Prostate gland (tissue), 2 donors: Measurements from ENCODE around the gene BABAM2. TPM values are rescaled to one million over a fixed set of nuclear protein-coding genes. Genes with fewer than 3 reads are reported as not detected.

Experiments used
- DNase-seq: peaks from one replicate; pipeline ENCODE4 v3.0.0-alpha.2; 2019; ENCODE audit warnings: low spot score
- H3K27ac ChIP-seq, 2 donors: fragments of 200-600 bp; sonication (generic); 2 replicates each; pipeline ENCODE4 v1.5.1; 2017 to 2019
- H3K27me3 ChIP-seq: fragments of 200-600 bp; sonication (generic); replicated peaks from 2 replicates; pipeline ENCODE4 v1.5.1; 2019; ENCODE audit not compliant: insufficient read depth
- H3K36me3 ChIP-seq, 2 donors: fragments of 200-600 bp; sonication (generic); 1 replicate in 1 of 2; 2 replicates in 1 of 2; pipeline versions ENCODE4 v1.5.1 to v1.8.1; 2017 to 2019
- H3K4me1 ChIP-seq: fragments of 200-600 bp; sonication (generic); replicated peaks from 2 replicates; pipeline ENCODE4 v1.5.1; 2019
- H3K4me3 ChIP-seq, 2 donors: fragments of 200-600 bp; sonication (generic); 2 replicates each; pipeline ENCODE4 v1.5.1; 2017 to 2019
- H3K9me3 ChIP-seq: fragments of 200-600 bp; sonication (generic); 2 replicates; pipeline ENCODE4 v1.5.1; 2017
- CTCF ChIP-seq, 4 experiments: fragments of 200-600 bp in 2 of 4; fragments of 450-650 bp in 2 of 4; sonication (generic) in 2 of 4; IDR thresholded peaks; 1 replicate in 3 of 4; 2 replicates in 1 of 4; pipeline ENCODE4 v1.5.1; 2016 to 2019; ENCODE audit warnings: antibody characterized with exemption in 4 of 4, mild to moderate bottlenecking in 2 of 4, moderate library complexity in 2 of 4
- POLR2A ChIP-seq: fragments of 450-650 bp; IDR thresholded peaks from one replicate; pipeline ENCODE4 v1.6.1; 2016; ENCODE audit warnings: antibody characterized with exemption, mild to moderate bottlenecking
- POLR2AphosphoS5 ChIP-seq: sonication (generic); formaldehyde crosslinking; IDR thresholded peaks from one replicate; pipeline ENCODE4 v1.6.1; 2017; ENCODE audit warnings: antibody characterized with exemption
- WGBS: methylation state at CpG from one replicate; pipeline ENCODE4 v1.1.5; 2018; 5-methylcytosine and 5-hydroxymethylcytosine counted together
- intact Hi-C: fragments of 100-400 bp; cut with DNase I; formaldehyde crosslinking; loops from one replicate; pipeline ENCODE4 v1.14.2; 2022
- total RNA-seq, 2 donors: library from RNA; depleted of rRNA; stranded (reverse); fragments of >200 nt; gene quantifications; one replicate each; pipeline ENCODE4 v1.1.0, GENCODE V29; 2016

The BABAM2 gene
- total RNA-seq, 2 donors from 2014 or later = 35.8 to 37.3 TPM

GRCh38 chr2:28354920-28355520, 464.5 kb downstream of the BABAM2 start:
- 94% methylated on average over 10 of the region's 10 CpGs for WGBS
- peak overlapping the region; percentile 67 to 72 for H3K27ac ChIP-seq
- no peaks in the 10 kb centered on the region for H3K36me3 ChIP-seq
- no peak for DNase-seq
- intact Hi-C loops = no loop called here
- H3K9me3 ChIP-seq = no peaks in the 10 kb centered on the region
- no peak overlapping the region for H3K4me3 ChIP-seq
- peaks cover 12% of the 10 kb centered on the region for H3K4me1 ChIP-seq
- no peak for TF ChIP-seq POLR2A
- no peak for TF ChIP-seq POLR2AphosphoS5
- TF ChIP-seq CTCF (IDR thresholded peaks at IDR 0.05) = no peak
- H3K27me3 ChIP-seq = no peaks in the 10 kb centered on the region

GRCh38 chr2:28355521-28356094, 465.1 kb downstream of the BABAM2 start:
- intact Hi-C loops = no loop called here
- 91% methylated on average over 6 of the region's 6 CpGs for WGBS
- Histone ChIP-seq H3K4me3 (no peak overlapping the region), H3K36me3 (no peaks in the 10 kb centered on the region), H3K4me1 (peaks cover 12% of the 10 kb centered on the region), H3K27ac (peak overlapping the region; percentile 67 to 72), H3K9me3 (no peaks in the 10 kb centered on the region), H3K27me3 (no peaks in the 10 kb centered on the region)
- TF ChIP-seq CTCF (IDR thresholded peaks at IDR 0.05) (no peak), POLR2AphosphoS5 (no peak), POLR2A (no peak)
- no peak for DNase-seq

- peaks cover 12% of the 10 kb centered on the region for H3K4me1 ChIP-seq
- no peaks in the 10 kb centered on the region for H3K9me3 ChIP-seq
- no peak overlapping the region for H3K4me3 ChIP-seq
- H3K27ac ChIP-seq = peak overlapping the region; percentile 67 to 72
- H3K27me3 ChIP-seq = no peaks in the 10 kb centered on the region
- intact Hi-C loops = no loop called here
- WGBS = 17% methylated on average over 14 of the region's 17 CpGs
- DNase-seq = peak; percentile 85
- no peaks in the 10 kb centered on the region for H3K36me3 ChIP-seq
- peak; percentile 80 for TF ChIP-seq POLR2AphosphoS5
- peak; percentile 47 for TF ChIP-seq POLR2A
- no peak for TF ChIP-seq CTCF (IDR thresholded peaks at IDR 0.05)
These were observed 465.8 kb downstream of the BABAM2 start for GRCh38 chr2:28356095-28356911.

GRCh38 chr2:28357055-28357454, 466.5 kb downstream of the BABAM2 start:
- WGBS = 82% methylated on average over 5 of the region's 5 CpGs
- no peaks in the 10 kb centered on the region for H3K27me3 ChIP-seq
- DNase-seq = no peak
- no peaks in the 10 kb centered on the region for H3K36me3 ChIP-seq
- H3K4me1 ChIP-seq = peaks cover 12% of the 10 kb centered on the region
- no peak for TF ChIP-seq CTCF (IDR thresholded peaks at IDR 0.05)
- no peak for TF ChIP-seq POLR2A
- no peak for TF ChIP-seq POLR2AphosphoS5
- no peak overlapping the region for H3K4me3 ChIP-seq
- no peaks in the 10 kb centered on the region for H3K9me3 ChIP-seq
- intact Hi-C loops = no loop called here
- peak overlapping the region; percentile 67 to 72 for H3K27ac ChIP-seq
